Mesodermal cell (in vitro differentiated cells): ENCODE results near the gene SND1.

ENCODE experiments used
- H3K27ac ChIP-seq: 2 replicates; pipeline ENCODE4 v1.7.0; 2013; ENCODE audit warnings: mild to moderate bottlenecking, low read depth, low read length, moderate library complexity; ENCODE audit not compliant: severe bottlenecking
- H3K36me3 ChIP-seq: 2 replicates; pipeline ENCODE4 v1.7.1; 2013; ENCODE audit warnings: mild to moderate bottlenecking, low read length, moderate library complexity; ENCODE audit not compliant: control insufficient read depth, insufficient read depth
- H3K4me1 ChIP-seq: one replicate; pipeline ENCODE4 v1.7.1; 2013; ENCODE audit warnings: mild to moderate bottlenecking, low read length; ENCODE audit not compliant: insufficient read depth, control insufficient read depth, poor library complexity, severe bottlenecking
- H3K4me3 ChIP-seq: 2 replicates; pipeline ENCODE4 v1.7.0; 2013; ENCODE audit warnings: low read length, control low read depth, mild to moderate bottlenecking; ENCODE audit not compliant: insufficient read depth, poor library complexity, severe bottlenecking; ENCODE audit errors: extremely low read depth
- H3K9me3 ChIP-seq: 2 replicates; pipeline ENCODE4 v1.7.1; 2013; ENCODE audit warnings: mild to moderate bottlenecking, low read length, moderate library complexity; ENCODE audit not compliant: control insufficient read depth
- WGBS, 2 experiments: methylation state at CpG; one replicate each; pipeline ENCODE4 v1.1.5; 2013; ENCODE audit warnings: missing lambda C conversion rate in 2 of 2; ENCODE audit not compliant: insufficient coverage in 2 of 2; 5-methylcytosine and 5-hydroxymethylcytosine counted together

SND1 gene

GRCh38 chr7:127879942-127880341 lies 227.9 kb downstream of the SND1 start:
- Histone ChIP-seq H3K4me3 (no peak overlapping the region), H3K9me3 (no peaks in the 10 kb centered on the region), H3K27ac (peak overlapping the region; percentile 38), H3K4me1 (peaks cover 47% of the 10 kb centered on the region), H3K36me3 (no peaks in the 10 kb centered on the region)
- WGBS, 2 experiments, result 97 to 100% methylated on average over 4 of the region's 5 CpGs

GRCh38 chr7:127880454-127880853 lies 228.5 kb downstream of the SND1 start:
- Histone ChIP-seq H3K27ac (no peak overlapping the region), H3K9me3 (no peaks in the 10 kb centered on the region)
- 80% methylated on average over 1 to 2 of the region's 2 CpGs for WGBS, 2 experiments

GRCh38 chr7:127881564-127881963 lies 229.6 kb downstream of the SND1 start:
- Histone ChIP-seq H3K27ac (no peak overlapping the region), H3K9me3 (no peaks in the 10 kb centered on the region), H3K4me1 (peaks cover 64% of the 10 kb centered on the region), H3K36me3 (no peaks in the 10 kb centered on the region), H3K4me3 (no peak overlapping the region)
- 94 to 96% methylated on average over 3 to 7 of the region's 7 CpGs for WGBS, 2 experiments

More at GRCh38 chr7:127880454-127880853, 228.5 kb downstream of the SND1 start:
- H3K36me3 ChIP-seq, result no peaks in the 10 kb centered on the region
- no peak overlapping the region for H3K4me3 ChIP-seq
- H3K4me1 ChIP-seq, result peaks cover 52% of the 10 kb centered on the region

- WGBS, 2 experiments, result 67 to 88% methylated on average over 1 of the region's 3 CpGs
- Histone ChIP-seq H3K27ac (no peak overlapping the region), H3K4me3 (no peak overlapping the region), H3K4me1 (peaks cover 68% of the 10 kb centered on the region), H3K36me3 (no peaks in the 10 kb centered on the region), H3K9me3 (no peaks in the 10 kb centered on the region)
Observed at GRCh38 chr7:127882313-127882920, 230.4 kb downstream of the SND1 start.

- Histone ChIP-seq H3K27ac (no peak overlapping the region), H3K4me1 (peaks cover 71% of the 10 kb centered on the region), H3K36me3 (peaks cover 11% of the 10 kb centered on the region), H3K9me3 (no peaks in the 10 kb centered on the region), H3K4me3 (no peak overlapping the region)
- WGBS, 2 experiments, result 100% methylated on average over 2 to 3 of the region's 3 CpGs
Observed at GRCh38 chr7:127884066-127884559, 232.1 kb downstream of the SND1 start.

- Histone ChIP-seq H3K9me3 (no peaks in the 10 kb centered on the region), H3K4me3 (no peak overlapping the region), H3K4me1 (peaks cover 62% of the 10 kb centered on the region), H3K36me3 (peaks cover 19% of the 10 kb centered on the region), H3K27ac (peak overlapping the region; percentile 82)
- WGBS, 2 experiments, result 100% methylated on average over 1 of the region's 3 CpGs; no CpG with 5 or more reads in 1 of the 2 experiments
Observed at GRCh38 chr7:127885222-127885772, 233.3 kb downstream of the SND1 start.

GRCh38 chr7:127885843-127886242 lies 233.8 kb downstream of the SND1 start:
- Histone ChIP-seq H3K4me3 (no peak overlapping the region), H3K9me3 (no peaks in the 10 kb centered on the region), H3K36me3 (peaks cover 21% of the 10 kb centered on the region), H3K27ac (peak overlapping the region; percentile 82), H3K4me1 (peaks cover 63% of the 10 kb centered on the region)
- 37 to 65% methylated on average over 2 to 3 of the region's 4 CpGs for WGBS, 2 experiments

- peaks cover 62% of the 10 kb centered on the region for H3K4me1 ChIP-seq
- H3K9me3 ChIP-seq, result no peaks in the 10 kb centered on the region
- peak overlapping the region; percentile 82 for H3K27ac ChIP-seq
- WGBS, 2 experiments, result no CpG with 5 or more reads among the region's 3 CpGs
- H3K36me3 ChIP-seq, result peaks cover 21% of the 10 kb centered on the region
- H3K4me3 ChIP-seq, result no peak overlapping the region
Observed at GRCh38 chr7:127886248-127886647, 234.3 kb downstream of the SND1 start.

- 14% methylated on average over 2 of the region's 6 CpGs; no CpG with 5 or more reads in 1 of the 2 experiments for whole genome bisulfite sequencing, 2 experiments
- no peaks in the 10 kb centered on the region for H3K9me3 ChIP-seq
- H3K4me3 ChIP-seq, result no peak overlapping the region
- H3K4me1 ChIP-seq, result peaks cover 59% of the 10 kb centered on the region
- H3K36me3 ChIP-seq, result peaks cover 28% of the 10 kb centered on the region
- H3K27ac ChIP-seq, result peak overlapping the region; percentile 82
Observed at GRCh38 chr7:127887096-127887495, 235.1 kb downstream of the SND1 start.

- peak overlapping the region; percentile 6 for H3K27ac ChIP-seq
- WGBS, 2 experiments, result 85 to 90% methylated on average over 2 to 3 of the region's 3 CpGs
- peaks cover 30% of the 10 kb centered on the region for H3K36me3 ChIP-seq
- H3K4me1 ChIP-seq, result peaks cover 59% of the 10 kb centered on the region
- no peak overlapping the region for H3K4me3 ChIP-seq
- H3K9me3 ChIP-seq, result no peaks in the 10 kb centered on the region
Observed at GRCh38 chr7:127887631-127888030, 235.6 kb downstream of the SND1 start.

- WGBS, 2 experiments, result no CpG with 5 or more reads among the region's 1 CpG
- Histone ChIP-seq H3K36me3 (peaks cover 33% of the 10 kb centered on the region), H3K9me3 (no peaks in the 10 kb centered on the region), H3K27ac (peak overlapping the region; percentile 78), H3K4me3 (no peak overlapping the region), H3K4me1 (peaks cover 59% of the 10 kb centered on the region)
Observed at GRCh38 chr7:127888411-127888810, 236.4 kb downstream of the SND1 start.
